ENCODE measurements around the gene DDX50.
"Not testable (repeated sequence)": the region's sequence is repeated elsewhere in the genome, so short reads cannot be mapped to it uniquely, and the experiment has no call there.

Gene DDX50

DNA sequence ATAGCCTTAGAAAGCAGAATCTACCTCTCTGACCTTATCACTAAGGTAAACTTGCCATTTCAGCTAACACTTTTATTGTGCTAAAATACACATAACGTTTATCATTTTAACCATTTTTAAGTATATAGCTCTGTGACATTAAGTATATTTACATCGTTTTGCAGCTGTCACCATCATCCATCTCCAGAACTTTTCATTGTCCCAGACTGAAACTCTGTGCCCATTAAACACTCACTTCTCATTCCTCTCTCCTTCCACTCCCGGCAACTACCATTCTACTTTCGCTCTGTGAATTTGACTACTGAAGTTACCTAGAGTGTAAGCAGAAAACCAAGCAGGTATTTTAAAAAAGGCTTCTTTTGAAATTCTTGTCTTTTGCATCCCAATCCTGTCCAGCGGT is 1.3 kb downstream of the DDX50 start:
- DNase-seq = no peak

DNA sequence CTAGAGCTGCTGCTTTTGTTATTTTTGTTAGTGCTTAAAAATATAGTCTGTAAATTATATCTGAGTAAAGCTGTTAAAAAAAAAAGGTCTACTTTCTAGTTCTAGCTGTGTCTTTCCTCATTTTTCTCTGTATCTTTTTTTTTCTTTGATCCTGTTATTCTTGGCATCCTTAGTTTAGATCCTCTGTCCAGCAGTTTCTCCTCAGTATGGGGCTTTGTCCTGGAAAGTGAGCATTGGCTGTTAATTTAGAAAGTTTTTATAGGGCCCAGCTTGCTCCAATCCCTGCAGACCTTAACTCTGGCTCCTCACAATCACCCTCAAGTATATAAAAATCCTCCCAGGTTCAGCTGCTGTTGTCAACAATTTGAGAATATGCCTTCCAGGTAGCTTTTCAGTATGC is 23.5 kb downstream of the DDX50 start:
- DNase-seq = no peak

DNA sequence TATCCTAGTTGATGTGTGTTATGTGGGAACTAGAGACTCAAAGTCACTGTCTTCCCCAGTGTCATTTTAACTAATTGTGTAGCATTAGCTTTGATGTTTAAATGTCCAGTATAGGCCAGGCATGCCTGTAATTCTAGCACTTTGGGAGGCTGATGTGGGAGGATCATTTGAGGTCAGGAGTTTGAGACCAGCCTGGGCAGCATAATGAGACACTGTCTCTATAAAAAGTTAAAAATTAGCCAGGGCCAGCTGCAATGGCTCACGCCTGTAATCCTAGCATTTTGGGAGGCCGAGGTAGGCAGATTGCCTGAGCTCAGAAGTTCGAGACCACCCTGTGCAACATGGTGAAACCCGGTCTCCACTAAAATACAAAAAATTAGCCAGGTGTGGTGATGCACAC is 24.4 kb downstream of the DDX50 start:
- DNase-seq = no peak

DNA sequence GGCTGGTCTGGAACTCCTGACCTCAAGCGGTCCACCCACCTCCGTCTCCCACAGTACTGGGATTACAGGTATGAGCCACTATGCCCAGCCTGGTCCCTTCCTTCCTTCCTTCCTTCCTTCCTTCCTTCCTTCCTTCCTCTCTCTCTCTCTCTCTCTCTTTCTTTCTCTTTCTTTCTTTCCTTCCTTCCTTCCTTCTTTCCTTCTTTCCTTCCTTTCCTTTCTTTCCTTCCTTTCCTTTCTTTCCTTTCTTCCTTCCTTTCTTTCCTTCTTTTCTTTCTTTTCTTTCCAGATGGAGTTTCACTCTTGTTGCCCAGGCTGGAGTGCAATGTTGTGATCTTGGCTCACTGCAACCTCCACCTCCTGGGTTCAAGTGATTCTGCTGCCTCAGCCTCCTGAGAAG is 28.0 kb downstream of the DDX50 start:
- DNase-seq = not testable (repeated sequence)

DNA sequence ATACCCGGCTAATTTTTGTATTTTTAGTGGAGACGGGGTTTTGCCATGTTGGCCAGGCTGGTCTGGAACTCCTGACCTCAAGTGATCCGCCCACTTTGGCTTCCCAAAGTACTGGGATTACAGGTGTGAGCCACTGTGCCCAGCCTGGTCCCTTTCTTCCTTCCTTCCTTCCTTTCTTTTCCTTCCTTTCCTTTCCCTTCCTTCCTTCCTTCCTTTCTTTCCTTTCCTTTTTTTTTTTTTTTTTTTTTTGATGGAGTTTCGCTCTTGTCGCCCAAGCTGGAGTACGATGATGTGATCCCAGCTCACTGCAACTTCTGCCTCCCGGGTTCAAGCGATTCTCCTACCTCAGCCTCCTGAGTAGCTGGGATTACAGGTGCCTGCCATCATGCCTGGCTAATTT is 28.8 kb downstream of the DDX50 start:
- not testable (repeated sequence) for DNase-seq

DNA sequence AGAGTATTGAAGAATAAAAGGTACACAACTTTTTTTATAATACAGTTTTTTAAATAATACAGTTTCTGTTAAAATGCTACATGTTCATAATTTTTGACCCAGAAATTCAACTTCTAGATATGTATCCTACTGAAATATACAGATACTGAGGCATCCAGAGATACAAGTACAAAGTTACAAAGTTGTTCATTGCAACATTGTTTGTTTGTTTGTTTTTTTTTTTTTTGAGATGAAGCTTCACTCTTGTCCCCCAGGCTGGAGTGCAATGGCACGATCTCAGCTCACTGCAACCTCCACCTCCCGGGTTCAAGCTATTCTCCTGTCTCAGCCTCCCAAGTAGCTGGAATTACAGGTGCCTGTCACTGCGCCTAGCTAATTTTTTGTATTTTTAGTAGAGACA is 31.7 kb downstream of the DDX50 start:
- not testable (repeated sequence) for DNase-seq

DNA sequence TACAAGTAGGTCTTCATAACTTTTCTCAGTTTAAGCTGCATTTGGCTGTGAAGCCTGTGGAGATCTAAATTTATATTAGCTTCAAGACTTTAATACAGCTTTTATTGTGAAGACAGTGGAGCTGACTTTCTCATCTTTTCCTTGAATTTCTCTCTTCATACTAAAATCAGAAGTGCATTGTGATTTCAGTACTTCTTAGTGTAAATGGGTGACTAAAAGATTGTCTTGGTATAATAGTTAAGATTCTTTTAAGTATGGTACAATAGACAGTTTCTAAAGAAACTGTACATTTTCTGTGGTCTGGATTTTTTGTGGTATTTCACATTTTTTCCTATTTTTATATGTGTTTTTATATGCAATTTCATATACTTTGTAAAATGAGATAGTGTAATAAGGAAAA is 33.9 kb downstream of the DDX50 start:
- DNase-seq = no peak

DNA sequence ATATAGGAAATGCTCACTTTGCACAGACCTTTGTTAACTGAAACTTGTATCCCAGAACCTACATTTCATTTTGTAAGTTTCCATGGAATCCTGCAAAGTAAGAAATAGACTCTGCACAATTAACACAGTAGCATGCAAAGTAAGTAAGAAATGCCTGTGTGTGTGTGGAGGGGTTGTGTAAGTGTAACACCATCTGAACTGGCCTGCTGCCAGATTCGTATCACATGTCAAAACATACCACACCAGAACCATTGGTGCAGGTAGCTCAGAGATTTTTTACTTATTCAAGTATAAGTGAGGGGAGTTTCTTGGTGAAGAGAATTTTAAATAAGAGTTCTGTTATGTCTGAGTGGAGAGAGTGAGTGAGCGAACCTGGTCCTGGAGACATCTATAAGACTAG is 37.0 kb downstream of the DDX50 start:
- DNase-seq = no peak

DNA sequence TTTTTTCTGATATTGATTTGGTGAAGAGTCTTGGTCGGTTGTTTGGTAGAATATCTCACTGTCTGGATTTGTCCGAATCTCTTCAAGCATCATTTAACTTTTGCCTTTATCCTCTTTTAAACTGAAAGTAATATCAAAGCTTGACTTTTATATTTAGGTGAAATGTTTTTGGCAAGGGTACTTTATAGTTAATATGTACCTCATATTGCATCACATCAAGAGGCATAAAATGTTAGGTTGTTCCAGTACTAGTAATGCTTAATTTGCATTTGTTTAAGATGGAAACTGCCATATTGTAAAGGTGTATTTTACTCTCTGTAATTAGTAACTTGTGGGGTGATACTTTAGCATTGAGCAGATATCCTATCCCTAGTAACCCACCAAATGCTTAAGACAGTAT is 37.8 kb downstream of the DDX50 start:
- no peak for DNase-seq

DNA sequence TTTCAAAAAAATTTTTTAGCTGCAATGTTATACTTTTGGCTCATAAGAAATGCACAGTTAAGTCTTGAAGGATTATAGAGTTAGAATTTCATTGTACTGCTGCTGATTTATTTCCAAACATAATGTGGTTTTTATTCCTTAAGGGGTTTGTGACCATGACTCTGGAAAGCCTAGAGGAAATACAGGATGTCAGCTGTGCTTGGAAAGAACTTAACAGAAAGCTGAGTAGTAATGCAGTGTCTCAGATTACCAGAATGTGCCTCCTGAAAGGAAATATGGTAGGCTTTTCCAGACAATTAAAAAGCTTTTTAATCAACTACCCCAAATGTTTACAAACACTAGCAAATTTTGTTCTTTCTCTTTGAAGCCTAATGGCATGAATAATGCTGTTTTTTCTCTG is 39.8 kb downstream of the DDX50 start:
- DNase-seq = not testable (repeated sequence)

DNA sequence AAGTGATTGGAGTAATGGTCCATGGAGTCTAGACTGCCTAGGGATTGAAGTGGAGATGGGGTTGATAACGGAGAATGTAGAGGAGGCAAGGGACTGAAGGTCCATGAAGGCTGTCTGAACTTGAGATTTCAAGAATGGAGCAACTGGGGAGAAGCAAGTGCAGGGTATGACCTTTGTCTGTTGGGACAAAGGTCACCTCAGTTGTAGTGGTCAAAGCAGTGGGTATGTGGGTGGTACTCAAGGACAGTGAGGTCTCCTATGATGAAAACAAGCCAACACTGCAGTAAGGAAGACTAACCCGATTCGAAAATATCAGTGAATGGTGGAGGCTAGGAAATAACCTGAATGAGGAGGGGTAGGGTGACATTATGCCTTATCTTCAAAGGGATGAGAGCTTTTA is 49.5 kb downstream of the DDX50 start:
- no peak for DNase-seq

DNA sequence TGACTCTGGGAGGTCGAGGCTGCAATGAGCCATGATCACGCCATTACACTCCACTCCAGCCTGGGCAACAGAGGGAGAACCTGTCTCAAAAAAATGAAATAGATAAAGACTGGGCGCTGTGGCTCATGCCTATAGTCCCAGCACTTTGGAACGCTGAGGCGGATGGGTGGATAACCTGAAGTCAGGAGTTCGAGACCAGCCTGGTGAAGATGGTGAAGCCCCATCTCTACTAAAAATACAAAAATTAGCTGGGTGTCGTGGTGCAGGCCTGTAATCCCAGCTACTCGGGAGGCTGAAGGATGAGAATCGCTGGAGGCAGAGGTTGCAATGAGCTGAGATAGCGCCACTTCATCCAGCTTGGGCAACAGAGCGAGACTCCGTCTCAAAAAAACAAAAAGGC is 53.8 kb downstream of the DDX50 start:
- no peak for DNase-seq

DNA sequence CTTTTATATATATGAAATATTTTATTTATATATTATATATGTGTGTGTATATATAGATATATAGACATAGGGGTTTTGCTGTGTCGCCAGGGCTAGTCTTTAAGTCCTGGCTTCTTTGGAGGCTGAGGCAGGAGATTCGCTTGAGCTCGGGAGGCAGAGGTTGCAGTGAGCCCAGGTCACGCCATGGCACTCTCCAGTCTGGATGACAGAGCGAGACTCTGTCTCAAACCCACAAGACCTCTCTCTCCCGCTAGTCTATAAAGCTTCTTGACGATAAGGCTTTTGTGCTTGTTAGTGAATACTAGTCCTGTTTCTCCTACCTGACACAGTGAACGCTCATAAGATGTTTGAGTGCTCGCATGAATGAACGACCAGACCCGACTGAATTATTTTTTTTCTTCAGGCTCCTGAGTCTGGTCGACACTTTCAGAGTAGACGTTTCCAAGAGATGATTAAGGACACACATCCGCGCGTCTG is 54.3 kb downstream of the DDX50 start:
- DNase-seq = no peak

DNA sequence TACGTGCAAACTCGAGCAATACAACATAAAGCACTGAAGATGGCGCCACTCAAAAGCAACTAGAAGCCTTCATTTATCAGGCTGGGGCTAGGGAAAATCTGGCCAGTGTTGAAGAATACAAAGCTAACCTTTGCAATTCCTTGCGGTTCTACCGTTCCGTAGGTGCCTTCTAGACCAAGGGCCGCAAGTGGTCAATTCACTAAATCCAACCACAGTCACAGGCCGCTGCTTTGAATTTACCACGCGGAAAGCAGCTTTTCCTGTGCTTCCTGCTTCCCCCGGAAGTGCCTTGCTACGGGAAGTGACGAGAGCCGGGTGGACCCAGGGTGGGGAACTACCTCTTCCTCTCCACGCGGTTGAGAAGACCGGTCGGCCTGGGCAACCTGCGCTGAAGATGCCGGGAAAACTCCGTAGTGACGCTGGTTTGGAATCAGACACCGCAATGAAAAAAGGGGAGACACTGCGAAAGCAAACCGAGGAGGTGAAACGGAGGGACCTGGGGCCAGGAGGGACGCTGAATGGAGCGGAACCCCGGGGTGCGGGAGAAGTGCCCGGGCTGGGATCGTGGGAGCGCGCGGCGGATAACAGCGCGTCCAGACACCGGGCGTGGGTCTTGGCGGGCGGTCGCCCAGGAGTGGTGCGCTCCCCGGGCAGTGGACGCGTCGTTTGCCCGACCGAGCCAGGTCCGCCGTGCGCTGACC is 54.9 kb downstream of the DDX50 start, which contains the start of gene DDX21:
TSS of gene DDX21 (plus strand) at position 339 of the 701 bp plus-strand sequence. CDS start at position 395, 56 bp downstream.
- DNase-seq = peak; percentile 91

DNA sequence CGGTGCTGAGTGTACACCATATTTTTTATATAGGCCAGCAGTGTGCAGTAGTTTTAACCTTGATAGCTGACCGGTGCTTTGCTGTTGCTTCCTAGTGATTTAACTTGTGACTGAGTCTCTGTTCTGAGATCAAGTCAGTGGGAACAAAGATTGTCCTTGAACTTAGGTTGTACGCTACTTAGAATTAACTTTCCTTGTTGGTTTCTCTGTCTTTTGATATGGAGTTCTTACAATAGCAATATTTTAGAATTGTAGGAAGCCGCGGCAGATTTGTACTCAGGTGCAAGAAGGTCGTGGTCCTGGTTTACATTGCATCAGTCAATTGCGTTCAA is 56.1 kb downstream of the DDX50 start:
- DNase-seq = no peak

DNA sequence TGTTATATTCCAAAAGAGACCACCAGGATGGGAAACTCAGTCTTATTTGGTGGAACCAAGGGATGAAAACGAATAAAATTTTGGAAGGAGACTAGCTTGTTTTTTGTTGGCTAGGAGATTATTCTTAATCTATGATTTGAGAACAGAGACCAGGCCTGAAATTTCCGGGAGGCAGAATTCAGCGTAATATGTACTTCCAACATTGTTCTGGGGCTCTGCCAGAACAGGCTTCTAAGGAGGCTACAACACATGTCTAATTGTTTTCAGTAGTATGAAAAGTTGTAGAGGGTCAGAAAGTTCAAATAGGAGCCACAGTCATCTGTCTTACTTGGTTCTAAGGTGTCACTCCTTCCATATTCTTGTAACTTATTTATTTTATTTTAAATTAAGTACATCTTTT is 56.5 kb downstream of the DDX50 start:
- no peak for DNase-seq

DNA sequence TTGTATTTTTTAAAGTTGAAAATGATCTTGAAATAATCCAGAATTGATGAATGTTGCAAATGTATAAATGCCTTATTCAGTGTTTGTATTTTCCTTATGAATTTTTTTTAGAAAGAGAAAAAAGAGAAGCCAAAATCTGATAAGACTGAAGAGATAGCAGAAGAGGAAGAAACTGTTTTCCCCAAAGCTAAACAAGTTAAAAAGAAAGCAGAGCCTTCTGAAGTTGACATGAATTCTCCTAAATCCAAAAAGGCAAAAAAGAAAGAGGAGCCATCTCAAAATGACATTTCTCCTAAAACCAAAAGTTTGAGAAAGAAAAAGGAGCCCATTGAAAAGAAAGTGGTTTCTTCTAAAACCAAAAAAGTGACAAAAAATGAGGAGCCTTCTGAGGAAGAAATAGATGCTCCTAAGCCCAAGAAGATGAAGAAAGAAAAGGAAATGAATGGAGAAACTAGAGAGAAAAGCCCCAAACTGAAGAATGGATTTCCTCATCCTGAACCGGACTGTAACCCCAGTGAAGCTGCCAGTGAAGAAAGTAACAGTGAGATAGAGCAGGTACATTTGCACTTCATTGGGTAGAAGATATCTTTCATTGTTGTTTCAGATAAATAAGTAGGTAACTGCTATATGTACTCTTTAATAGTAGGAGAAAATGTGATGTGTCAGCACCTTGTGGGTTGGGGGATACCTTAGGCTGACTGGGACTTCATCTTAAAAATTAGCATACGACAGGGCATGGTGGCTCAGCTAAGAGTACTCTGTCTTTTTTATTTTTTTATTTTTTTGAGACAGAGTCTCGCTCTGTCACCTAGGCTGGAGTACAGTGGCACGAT is 58.8 kb downstream of the DDX50 start:
- no peak for DNase-seq

DNA sequence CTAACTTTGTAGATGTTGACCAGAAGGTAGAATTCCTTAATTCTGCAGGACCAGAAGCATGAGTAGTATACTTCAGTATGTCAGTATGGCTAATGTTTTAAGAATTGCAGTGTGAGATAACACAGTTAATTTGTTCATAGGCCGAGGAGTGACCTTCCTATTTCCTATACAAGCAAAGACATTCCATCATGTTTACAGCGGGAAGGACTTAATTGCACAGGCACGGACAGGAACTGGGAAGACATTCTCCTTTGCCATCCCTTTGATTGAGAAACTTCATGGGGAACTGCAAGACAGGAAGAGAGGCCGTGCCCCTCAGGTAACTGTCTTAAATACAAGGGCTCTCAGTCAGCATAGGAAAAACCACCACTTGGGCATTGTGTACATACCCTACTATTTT is 62.0 kb downstream of the DDX50 start:
- DNase-seq = no peak

DNA sequence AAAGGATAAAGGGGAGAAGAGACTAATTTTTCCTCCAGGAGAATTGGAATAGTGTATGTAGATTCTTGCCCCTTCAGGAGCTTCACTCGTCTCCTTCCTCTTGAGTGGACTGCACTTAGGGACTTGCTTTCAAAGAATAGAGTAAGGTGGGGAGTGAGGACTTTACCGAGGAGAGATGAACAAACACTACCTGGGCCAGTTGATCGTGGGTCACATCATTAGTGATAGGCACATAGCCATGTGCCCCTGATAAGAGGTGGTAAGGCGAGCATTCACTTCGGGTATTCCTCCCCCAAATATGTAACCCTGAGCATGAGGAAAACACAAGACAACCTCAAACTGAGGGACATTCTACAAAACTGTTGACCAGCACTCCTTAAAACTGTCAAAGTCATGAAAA is 72.9 kb downstream of the DDX50 start:
- no peak for DNase-seq

DNA sequence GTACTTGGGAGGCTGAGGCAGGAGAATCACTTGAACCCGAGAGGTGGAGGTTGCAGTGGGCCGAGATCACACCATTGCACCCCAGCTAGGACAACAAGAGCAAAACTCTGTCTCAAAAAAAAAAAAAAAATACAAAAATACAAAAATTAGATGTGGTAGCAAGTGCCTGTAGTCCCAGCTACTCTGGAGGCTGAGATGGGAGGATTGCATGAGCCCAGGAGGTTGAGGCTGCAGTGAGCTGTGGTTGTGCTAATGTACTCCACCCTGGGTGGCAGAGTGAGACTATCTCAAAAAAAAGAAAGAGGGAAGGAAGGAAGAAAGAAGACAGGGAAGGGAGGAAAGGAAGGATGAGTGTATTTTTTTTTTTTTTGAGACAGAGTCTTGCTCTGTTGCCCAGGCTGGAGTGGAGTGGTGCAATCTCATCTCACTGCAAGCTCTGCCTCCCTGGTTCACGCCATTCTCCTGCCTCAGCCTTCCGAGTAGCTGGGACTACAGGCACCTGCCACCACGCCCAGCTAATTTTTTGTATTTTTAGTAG is 74.9 kb downstream of the DDX50 start:
- not testable (repeated sequence) for DNase-seq

DNA sequence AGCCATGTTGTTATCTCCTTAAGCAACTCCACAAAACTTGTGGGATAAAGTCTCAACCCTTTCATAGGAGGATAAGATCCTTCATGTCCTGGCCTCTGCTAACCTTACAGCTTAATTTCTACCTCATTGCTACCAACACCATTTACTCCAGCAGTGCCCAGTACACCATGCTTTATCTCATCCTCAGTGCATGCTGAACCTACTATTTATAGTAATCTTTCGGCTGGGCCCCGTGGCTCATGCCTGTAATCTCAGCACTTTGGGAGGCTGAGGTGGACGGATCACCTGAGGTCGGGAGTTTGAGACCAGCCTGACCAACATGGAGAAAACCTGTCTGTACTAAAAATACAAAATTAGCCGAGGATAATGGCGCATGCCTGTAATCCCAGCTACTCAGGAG is 78.6 kb downstream of the DDX50 start:
- DNase-seq = not testable (repeated sequence)

DNA sequence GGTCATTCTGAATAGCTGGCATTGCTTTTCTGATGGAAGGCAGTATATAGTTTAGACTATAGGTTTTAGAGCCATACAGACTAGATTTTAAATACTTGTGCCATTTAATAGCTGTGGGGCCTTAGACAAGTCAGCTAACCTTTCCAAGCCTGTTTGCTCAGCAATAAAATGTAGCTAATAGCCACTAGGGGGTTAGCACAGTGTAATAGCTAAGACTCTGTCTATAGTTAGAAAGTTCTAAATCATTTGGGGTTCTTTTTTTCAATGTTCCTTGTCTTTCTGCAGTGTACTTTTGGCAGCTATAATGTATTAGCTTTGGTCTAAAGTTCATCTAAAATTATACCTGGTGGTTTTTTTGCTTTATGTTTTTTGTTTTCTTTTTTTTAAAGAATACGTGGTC is 80.0 kb downstream of the DDX50 start:
- no peak for DNase-seq

DNA sequence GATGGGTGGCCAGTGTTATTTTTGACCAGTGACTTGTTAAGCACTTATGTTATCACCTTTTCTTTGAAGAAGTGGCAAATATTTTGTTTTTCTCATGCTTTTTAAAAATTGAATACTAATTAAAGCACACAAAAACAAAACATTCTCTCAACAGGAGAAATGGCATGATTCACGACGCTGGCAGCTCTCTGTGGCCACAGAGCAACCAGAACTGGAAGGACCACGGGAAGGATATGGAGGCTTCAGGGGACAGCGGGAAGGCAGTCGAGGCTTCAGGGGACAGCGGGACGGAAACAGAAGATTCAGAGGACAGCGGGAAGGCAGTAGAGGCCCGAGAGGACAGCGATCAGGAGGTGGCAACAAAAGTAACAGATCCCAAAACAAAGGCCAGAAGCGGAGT is 81.3 kb downstream of the DDX50 start:
- no peak for DNase-seq

DNA sequence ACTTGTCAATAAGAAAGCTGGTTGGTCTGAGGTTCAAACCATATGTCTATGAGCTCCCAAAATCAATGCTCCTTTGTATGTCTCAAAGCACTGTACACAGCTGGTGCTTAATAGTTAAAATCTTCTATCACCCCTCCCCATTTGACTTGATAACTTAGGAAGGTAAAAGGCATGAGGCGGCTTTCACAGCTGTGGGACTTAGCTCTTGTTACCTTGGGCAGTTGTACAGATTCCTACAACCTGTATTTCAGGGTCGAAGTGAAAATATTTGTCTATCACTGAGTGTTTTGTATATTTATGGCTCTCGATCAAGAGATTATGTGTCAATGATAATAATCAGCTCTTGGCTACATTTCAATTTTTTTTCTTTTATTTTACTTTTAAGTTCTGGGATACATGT is 86.5 kb downstream of the DDX50 start:
- no peak for DNase-seq
